AG09319 (cell line): ENCODE measurements around the gene FOSB.
A peak's percentile ranks its signal among the peaks of the same experiment; 100 is the strongest.

Experiments
- DNase-seq: peaks from one replicate; pipeline ENCODE4 v3.0.0-alpha.2; 2010; ENCODE audit warnings: low read depth; ENCODE audit errors: extremely low read depth
- CTCF ChIP-seq: IDR thresholded peaks from 2 replicates; pipeline ENCODE4 v1.5.1; 2011; ENCODE audit warnings: low read depth, mild to moderate bottlenecking, inconsistent platforms, low read length, moderate library complexity

Gene FOSB

GRCh38 chr19:45477713-45478453, 10.1 kb downstream of the FOSB start:
- no peak for DNase-seq
- TF ChIP-seq CTCF: no peak

- peak; percentile 92 for TF ChIP-seq CTCF
- DNase-seq: peak; percentile 90
These were observed 10.8 kb downstream of the FOSB start for GRCh38 chr19:45478454-45479238.

- no peak for TF ChIP-seq CTCF
- no peak for DNase-seq
These were observed 15.2 kb downstream of the FOSB start for GRCh38 chr19:45483033-45483432.

GRCh38 chr19:45484273-45484945, 16.6 kb downstream of the FOSB start:
- no peak for DNase-seq
- no peak for TF ChIP-seq CTCF

GRCh38 chr19:45485305-45486077, 17.7 kb downstream of the FOSB start:
- TF ChIP-seq CTCF: peak; percentile 89

GRCh38 chr19:45488708-45489107, 20.9 kb downstream of the FOSB start:
- TF ChIP-seq CTCF: no peak
- DNase-seq: no peak

More at GRCh38 chr19:45485305-45486077, 17.7 kb downstream of the FOSB start:
- peak; percentile 85 for DNase-seq
